Naive thymus-derived CD8-positive, alpha-beta T cell (primary cell): ENCODE data around the gene DOHH. TPM values are rescaled to one million over a fixed set of nuclear protein-coding genes. Genes with fewer than 3 reads are reported as not detected.
A peak's percentile ranks its signal among the peaks of the same experiment; 100 is the strongest.

ENCODE experiments used
- ATAC-seq, 2 donors: fragments of 150-1000 bp; cut with Tn5 transposase in 1 of 2; sonication (Bioruptor Pico), chemical (Tn5 transposase) in 1 of 2; 1 replicate in 1 of 2; 2 replicates in 1 of 2; pipeline ENCODE4 v1.10.0; 2021; ENCODE audit warnings: mild to moderate bottlenecking in 2 of 2, moderate library complexity in 2 of 2
- POLR2A ChIA-PET: fragments of 350-600 bp; sonication (Branson Sonifier 250); formaldehyde crosslinking; loops from one replicate; lab custom pipeline; 2021; ENCODE audit warnings: antibody characterized with exemption; lab: Charles Lee
- DNase-seq, 10 donors: peaks; one replicate each; pipeline versions ENCODE4 v3.0.0 to v3.0.0-alpha.2; 2020 to 2022
- H3K27ac Mint-ChIP-seq, 10 donors: one replicate each; pipeline ENCODE4 v1.8.0; 2020 to 2022; ENCODE audit warnings: mild to moderate bottlenecking in 10 of 10, mixed read lengths in 10 of 10, moderate library complexity in 4 of 10, inconsistent platforms in 1 of 10
- H3K27me3 Mint-ChIP-seq, 5 donors: one replicate each; pipeline ENCODE4 v1.8.0; 2021 to 2022; ENCODE audit warnings: mixed read lengths in 5 of 5
- H3K36me3 Mint-ChIP-seq, 3 donors: one replicate each; pipeline ENCODE4 v1.8.0; 2020 to 2022; ENCODE audit warnings: mixed read lengths in 3 of 3, mild to moderate bottlenecking in 2 of 3, inconsistent platforms in 1 of 3
- H3K4me1 Mint-ChIP-seq, 4 donors: one replicate each; pipeline ENCODE4 v1.8.0; 2021 to 2022; ENCODE audit warnings: mixed read lengths in 4 of 4
- H3K4me3 Mint-ChIP-seq, 10 donors: one replicate each; pipeline ENCODE4 v1.8.0; 2020 to 2022; ENCODE audit warnings: mild to moderate bottlenecking in 10 of 10, mixed read lengths in 10 of 10, moderate library complexity in 6 of 10, inconsistent platforms in 1 of 10
- H3K9me3 Mint-ChIP-seq, 9 donors: one replicate each; pipeline ENCODE4 v1.8.0; 2020 to 2022; ENCODE audit warnings: mixed read lengths in 9 of 9, mild to moderate bottlenecking in 3 of 9, inconsistent platforms in 1 of 9, moderate library complexity in 1 of 9
- polyA plus RNA-seq, 3 donors: library from polyadenylated mRNA; unstranded; fragments of 300-500 nt; fragmentation: Illumina TruSeq; gene quantifications; one replicate each; pipeline ENCODE4 v1.2.3, GENCODE V29; 2021
- total RNA-seq, 8 experiments: library from RNA in 2 of 8; stranded (reverse) in 2 of 8; gene quantifications; one replicate each; pipeline ENCODE4 v1.2.3 and lab custom pipeline; 2021 to 2026

Gene DOHH
- total and polyA plus RNA-seq, 5 experiments from 2014 or later = 6.5 to 15.5 (median 6.9) TPM

DNA sequence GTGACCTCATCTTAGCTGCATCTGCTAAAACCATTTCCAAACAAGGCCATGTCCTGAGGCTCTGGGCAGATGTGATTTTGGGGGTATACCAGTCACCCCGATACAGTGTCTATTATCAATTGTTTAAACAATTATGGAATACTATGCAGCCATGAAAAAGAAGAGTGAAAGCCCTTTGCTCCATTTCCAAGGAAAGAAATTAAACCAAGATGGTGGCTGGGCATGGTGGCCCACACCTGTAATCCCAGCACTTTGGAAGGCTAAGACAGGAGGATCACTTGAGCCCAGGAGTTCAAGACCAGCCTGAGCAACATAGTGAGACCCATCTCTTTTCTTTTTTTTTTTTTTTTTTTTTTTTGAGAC, 39.3 kb upstream of the DOHH start:
- no peak for DNase-seq
- H3K4me1 Mint-ChIP-seq = peaks cover 0 to 2% (median under 1%) of the 10 kb centered on the region in 4 donors
- no peak overlapping the region for H3K4me3 Mint-ChIP-seq
- no peaks in the 10 kb centered on the region for H3K27me3 Mint-ChIP-seq
- peak overlapping the region in 1 of 10 donors; percentile 40 for H3K27ac Mint-ChIP-seq
- ATAC-seq = no peak
- peaks cover 0 to 3% (median 0%) of the 10 kb centered on the region in 9 donors for H3K9me3 Mint-ChIP-seq
- POLR2A ChIA-PET = interaction anchor here (1.4 kb wide), 2 partner anchors 12 to 17 kb away, joined by 3 to 6 read pairs; partner anchors contain the start of gene MFSD12
- H3K36me3 Mint-ChIP-seq = peaks cover 0 to 21% (median 6%) of the 10 kb centered on the region in 3 donors

DNA sequence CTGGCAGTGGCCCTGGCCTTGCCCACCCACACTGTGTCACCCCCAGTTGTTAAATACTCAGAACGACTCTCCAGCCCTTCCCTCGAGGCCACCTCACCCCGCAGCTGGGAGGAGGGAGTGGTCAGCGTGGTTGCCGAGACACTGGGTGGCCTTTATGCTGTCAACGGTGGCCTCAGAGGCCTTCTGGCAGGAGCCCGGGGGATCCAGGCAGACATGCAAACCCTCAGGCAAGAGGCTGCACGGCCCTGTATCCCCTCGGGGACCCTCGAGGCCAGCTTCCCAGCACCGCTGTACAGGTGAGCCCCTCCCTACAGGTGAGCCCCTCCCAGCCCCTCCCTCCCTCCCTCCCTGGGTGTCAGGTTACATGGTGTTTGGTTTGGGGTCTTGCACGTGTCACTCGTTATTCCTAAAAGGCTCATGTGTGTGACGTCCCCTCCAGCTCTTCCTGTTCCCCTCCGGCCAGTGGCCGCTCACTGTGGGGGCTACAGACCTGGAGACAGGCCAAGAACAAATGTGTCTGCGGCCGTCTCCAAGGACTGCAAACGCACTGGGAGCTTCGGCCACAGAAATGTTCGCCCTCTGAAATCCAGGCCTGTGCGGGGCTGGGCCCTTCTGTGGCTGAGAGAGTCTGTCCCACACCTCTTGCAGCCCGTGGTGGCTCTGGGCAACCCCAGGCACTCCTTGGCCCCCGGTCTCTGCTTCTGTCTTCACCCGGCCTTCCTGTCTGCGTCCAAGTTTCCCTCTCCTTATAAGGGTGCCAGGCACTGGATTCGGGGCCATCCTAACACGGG, 38.7 kb upstream of the DOHH start, which contains the start of gene TEKTIP1:
TEKTIP1 (plus strand) TSS at position 210 of the 791 bp plus-strand sequence; CDS start at position 214, 4 bp downstream.
- no peaks in the 10 kb centered on the region for H3K27me3 Mint-ChIP-seq
- peak within 1 kb of the TSS in 2 of 10 donors; percentile 37 to 40 for H3K27ac Mint-ChIP-seq
- POLR2A ChIA-PET = interaction anchor here (1.4 kb wide), 1 partner anchor 18 kb away, joined by 6 read pairs; the partner anchor contains the start of gene MFSD12
- peaks cover 0 to 27% (median 6%) of the 10 kb centered on the region in 3 donors for H3K36me3 Mint-ChIP-seq
- peaks cover 0 to 2% (median 0%) of the 10 kb centered on the region in 4 donors for H3K4me1 Mint-ChIP-seq
- ATAC-seq = no peak
- no peak for DNase-seq
- peaks cover 0 to 3% (median 0%) of the 10 kb centered on the region in 9 donors for H3K9me3 Mint-ChIP-seq
- H3K4me3 Mint-ChIP-seq = no peak within 1 kb of the TSS

DNA sequence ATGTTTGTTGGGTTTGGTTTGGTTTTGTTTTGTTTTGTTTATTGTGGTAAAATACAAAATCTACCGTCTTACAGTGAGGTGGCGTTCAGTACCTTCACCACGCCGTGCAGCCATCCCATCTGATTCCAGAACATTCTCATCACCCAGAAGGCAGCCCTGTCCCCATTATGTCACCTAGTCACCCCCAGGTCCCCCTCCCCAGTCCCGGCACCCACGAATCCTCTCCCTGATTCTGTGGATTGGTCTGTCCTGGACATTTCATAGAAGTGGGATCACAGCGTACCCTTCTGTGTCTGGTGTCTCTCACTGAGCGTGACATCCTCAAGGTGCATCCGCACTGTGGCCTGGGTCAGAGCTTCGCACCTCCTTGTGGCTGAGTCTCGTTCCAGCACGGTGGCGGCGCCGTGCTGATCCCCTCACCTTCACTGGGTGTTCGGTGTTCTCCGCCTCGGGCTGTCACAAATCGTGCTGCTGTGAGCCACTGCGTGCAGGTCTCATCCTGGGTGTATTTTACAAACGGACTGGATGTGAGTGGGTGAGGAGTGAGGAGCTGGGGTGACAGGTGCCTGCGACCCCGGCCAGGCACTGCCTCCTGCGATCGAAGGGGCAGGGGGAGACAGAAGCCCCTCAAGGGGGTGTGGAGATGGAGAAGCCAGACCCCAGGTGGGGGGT, 37.9 kb upstream of the DOHH start:
- no peak for ATAC-seq
- peaks cover 0 to 3% (median 0%) of the 10 kb centered on the region in 9 donors for H3K9me3 Mint-ChIP-seq
- H3K4me1 Mint-ChIP-seq = peaks cover 0 to 2% (median 0%) of the 10 kb centered on the region in 4 donors
- no peaks in the 10 kb centered on the region for H3K27me3 Mint-ChIP-seq
- peaks cover 0 to 33% (median 8%) of the 10 kb centered on the region in 3 donors for H3K36me3 Mint-ChIP-seq
- H3K27ac Mint-ChIP-seq = peak overlapping the region in 1 of 10 donors; percentile 10
- DNase-seq = no peak
- H3K4me3 Mint-ChIP-seq = no peak overlapping the region
- POLR2A ChIA-PET = interaction anchor here (1.2 kb wide), 1 partner anchor 12 kb away, joined by 4 read pairs; no protein-coding TSS in a partner anchor

DNA sequence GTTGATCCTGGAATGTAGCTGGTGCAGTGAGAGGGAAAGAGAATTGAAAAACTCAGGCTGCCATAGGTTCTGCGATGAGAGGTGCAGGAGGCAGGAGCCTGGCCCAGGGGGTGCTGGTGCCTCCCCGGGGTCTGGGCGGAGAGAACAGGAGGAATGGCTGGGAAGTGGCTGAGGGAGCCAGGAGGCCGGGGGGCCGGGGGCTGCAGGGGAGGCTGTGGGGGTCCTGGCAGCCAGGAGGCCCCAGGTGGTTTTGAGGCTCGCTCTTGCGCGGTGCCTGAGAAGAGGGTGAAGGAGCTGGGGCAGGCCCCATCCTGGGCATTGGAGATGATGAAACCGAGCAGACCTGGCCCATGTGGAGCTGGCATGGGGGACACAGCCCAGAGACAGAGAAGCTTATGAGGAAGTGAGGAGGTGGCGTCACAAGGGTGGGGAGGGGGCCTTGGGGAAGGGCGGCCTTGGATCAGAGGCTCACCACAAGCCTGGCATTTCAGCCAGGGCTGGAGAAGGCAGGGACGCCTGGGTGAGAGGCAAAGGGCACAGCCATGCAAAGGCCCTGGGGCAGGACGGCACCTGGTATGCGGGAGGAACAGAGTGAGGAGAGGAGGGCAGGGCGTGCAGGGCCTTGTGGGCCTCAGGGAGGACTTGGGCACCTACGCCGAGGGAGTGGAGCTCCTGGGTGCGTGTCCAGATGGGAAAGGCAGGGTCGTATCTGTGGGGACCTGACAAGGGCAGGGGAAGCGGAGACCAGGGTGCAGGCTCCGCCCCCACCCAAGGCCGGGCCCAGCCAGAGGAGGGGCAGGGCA, 37.2 kb upstream of the DOHH start:
- H3K4me3 Mint-ChIP-seq = no peak overlapping the region
- DNase-seq = no peak
- peak overlapping the region in 3 of 10 donors; percentile 10 to 34 (median 14) for H3K27ac Mint-ChIP-seq
- H3K36me3 Mint-ChIP-seq = peaks cover 0 to 38% (median 9%) of the 10 kb centered on the region in 3 donors
- peaks cover 0 to 3% (median 0%) of the 10 kb centered on the region in 9 donors for H3K9me3 Mint-ChIP-seq
- POLR2A ChIA-PET = interaction anchor here (1.2 kb wide), 2 partner anchors 11 to 19 kb away, joined by 3 to 4 read pairs; no protein-coding TSS in a partner anchor
- H3K4me1 Mint-ChIP-seq = peaks cover 0 to 2% (median 0%) of the 10 kb centered on the region in 4 donors
- no peaks in the 10 kb centered on the region for H3K27me3 Mint-ChIP-seq
- ATAC-seq = peak in 1 of 2 donors; percentile 9

GRCh38 chr19:3537101-3537437, 36.6 kb upstream of the DOHH start:
- POLR2A ChIA-PET = interaction anchor here (1.2 kb wide), 2 partner anchors 11 to 20 kb away, joined by 3 to 4 read pairs; no protein-coding TSS in a partner anchor
- Mint-ChIP-seq H3K9me3 (peaks cover 0 to 3% (median 0%) of the 10 kb centered on the region in 9 donors), H3K27me3 (no peaks in the 10 kb centered on the region), H3K27ac (peak overlapping the region in 1 of 10 donors; percentile 34), H3K4me1 (peaks cover 0 to 2% (median 0%) of the 10 kb centered on the region in 4 donors), H3K4me3 (no peak overlapping the region), H3K36me3 (peaks cover 0 to 43% (median 9%) of the 10 kb centered on the region in 3 donors)
- ATAC-seq (no peak), DNase-seq (no peak)

DNA sequence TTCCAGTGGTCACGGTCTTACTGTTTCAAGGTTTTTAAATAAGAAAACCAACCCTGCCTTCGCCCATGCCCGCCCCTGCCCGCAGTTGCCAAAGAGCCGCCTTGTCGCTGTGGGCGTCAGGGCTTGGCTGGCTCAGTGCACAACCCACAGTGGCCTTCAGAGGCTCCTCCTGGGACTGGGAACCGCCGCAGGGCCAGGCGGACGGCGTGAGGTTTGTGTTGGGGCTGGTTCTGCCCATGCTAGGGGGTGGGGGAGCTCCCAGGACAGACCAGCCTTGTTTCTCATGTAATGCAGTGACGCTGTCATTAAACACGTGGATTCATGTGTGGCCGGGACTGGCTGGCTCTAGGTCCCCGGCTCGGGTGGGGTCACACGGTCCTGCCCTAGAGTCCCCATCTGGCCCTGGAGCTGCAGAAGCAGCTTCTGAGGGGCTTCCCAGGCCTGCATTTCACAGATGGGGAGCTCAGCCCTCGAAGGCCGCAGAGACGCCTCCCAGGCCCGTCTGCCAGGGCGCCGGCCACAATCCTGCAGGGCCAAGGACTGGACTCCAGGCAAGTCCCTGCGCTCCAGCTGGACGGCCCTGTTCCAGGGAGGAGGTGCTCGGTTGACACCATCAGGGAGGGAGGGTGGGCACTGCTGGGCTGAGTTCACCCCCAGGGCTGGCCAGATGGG, 36.1 kb upstream of the DOHH start:
- H3K9me3 Mint-ChIP-seq = peaks cover 0 to 3% (median 0%) of the 10 kb centered on the region in 9 donors
- H3K27ac Mint-ChIP-seq = no peak overlapping the region
- H3K27me3 Mint-ChIP-seq = no peaks in the 10 kb centered on the region
- H3K36me3 Mint-ChIP-seq = peaks cover 0 to 43% (median 9%) of the 10 kb centered on the region in 3 donors
- no peak overlapping the region for H3K4me3 Mint-ChIP-seq
- no peak for ATAC-seq
- no peak for DNase-seq
- POLR2A ChIA-PET = interaction anchor here (1.2 kb wide), 1 partner anchor 20 kb away, joined by 3 read pairs; no protein-coding TSS in a partner anchor
- H3K4me1 Mint-ChIP-seq = peaks cover 0 to 2% (median 0%) of the 10 kb centered on the region in 4 donors

- Mint-ChIP-seq H3K4me1 (peaks cover 0 to 2% (median 0%) of the 10 kb centered on the region in 4 donors), H3K27me3 (no peaks in the 10 kb centered on the region), H3K27ac (no peak overlapping the region), H3K9me3 (peaks cover 0 to 3% (median 0%) of the 10 kb centered on the region in 9 donors), H3K36me3 (peaks cover 0 to 43% (median 9%) of the 10 kb centered on the region in 3 donors), H3K4me3 (no peak overlapping the region)
- ATAC-seq (no peak), DNase-seq (no peak)
- POLR2A ChIA-PET = no interaction called here
Observed at GRCh38 chr19:3535981-3536380, 35.5 kb upstream of the DOHH start.

DNA sequence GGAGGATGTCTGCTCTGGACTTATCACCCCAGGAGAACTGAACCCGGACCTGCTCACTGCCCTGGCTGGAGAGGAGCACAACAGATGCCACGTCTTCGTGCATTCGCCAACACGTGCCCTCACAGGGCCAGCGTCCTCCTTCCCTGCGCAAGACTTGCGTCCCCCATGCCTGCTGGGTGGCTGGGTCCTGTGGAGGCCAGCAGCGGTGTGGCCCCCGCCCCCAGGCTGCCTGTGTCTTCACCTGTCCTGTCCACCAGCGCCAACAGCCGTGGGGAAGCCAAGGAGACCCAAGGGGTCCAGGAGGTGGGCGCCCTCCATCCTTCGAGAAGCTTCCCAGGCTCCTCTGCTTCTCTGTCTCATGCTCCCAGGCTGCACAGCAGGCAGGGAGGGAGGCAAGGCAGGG, 35.1 kb upstream of the DOHH start:
- no peak for DNase-seq
- H3K27me3 Mint-ChIP-seq = no peaks in the 10 kb centered on the region
- H3K27ac Mint-ChIP-seq = no peak overlapping the region
- POLR2A ChIA-PET = no interaction called here
- no peak overlapping the region for H3K4me3 Mint-ChIP-seq
- peaks cover 0 to 2% (median 0%) of the 10 kb centered on the region in 4 donors for H3K4me1 Mint-ChIP-seq
- peaks cover 0 to 43% (median 9%) of the 10 kb centered on the region in 3 donors for H3K36me3 Mint-ChIP-seq
- no peak for ATAC-seq
- peaks cover 0 to 3% (median 0%) of the 10 kb centered on the region in 9 donors for H3K9me3 Mint-ChIP-seq

DNA sequence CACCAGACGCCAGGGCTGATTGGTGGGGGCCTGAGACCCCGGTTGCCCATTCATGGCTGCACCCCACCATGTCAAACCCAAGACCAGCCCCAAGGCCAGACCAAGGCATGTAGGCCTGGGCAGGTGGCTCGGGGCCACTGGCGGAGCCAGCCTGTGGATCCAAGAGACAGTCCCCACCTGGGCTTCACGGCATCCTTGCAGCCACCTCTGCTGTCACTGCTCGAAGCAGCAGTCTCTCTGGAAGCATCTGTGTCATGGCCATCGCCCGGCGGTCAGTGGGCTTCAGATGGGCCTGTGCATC, 34.7 kb upstream of the DOHH start:
- Mint-ChIP-seq H3K27ac (peak overlapping the region in 3 of 10 donors; percentile 27 to 85 (median 56)), H3K4me3 (no peak overlapping the region), H3K9me3 (peaks cover 0 to 3% (median 0%) of the 10 kb centered on the region in 9 donors), H3K27me3 (no peaks in the 10 kb centered on the region), H3K36me3 (peaks cover 0 to 43% (median 9%) of the 10 kb centered on the region in 3 donors), H3K4me1 (peaks cover 0 to 2% (median 0%) of the 10 kb centered on the region in 4 donors)
- DNase-seq (no peak), ATAC-seq (no peak)
- POLR2A ChIA-PET = no interaction called here

GRCh38 chr19:3534375-3535234, 34.1 kb upstream of the DOHH start:
- POLR2A ChIA-PET = interaction anchor here (0.6 kb wide), 1 partner anchor 428 kb away, joined by 7 read pairs; no protein-coding TSS in a partner anchor
- ATAC-seq = no peak
- Mint-ChIP-seq H3K9me3 (peaks cover 0 to 3% (median 0%) of the 10 kb centered on the region in 9 donors), H3K27ac (peak overlapping the region in 4 of 10 donors; percentile 25 to 85 (median 42)), H3K36me3 (peaks cover 0 to 41% (median 6%) of the 10 kb centered on the region in 3 donors), H3K27me3 (no peaks in the 10 kb centered on the region), H3K4me1 (peaks cover 0 to 2% (median 0%) of the 10 kb centered on the region in 4 donors), H3K4me3 (no peak overlapping the region)
- DNase-seq = no peak
